ENCODE data around the gene SRSF11.

GRCh38 chr1:70224954-70225353 lies 3.8 kb downstream of the SRSF11 start:
- TF ChIP-seq, protein P1, sequence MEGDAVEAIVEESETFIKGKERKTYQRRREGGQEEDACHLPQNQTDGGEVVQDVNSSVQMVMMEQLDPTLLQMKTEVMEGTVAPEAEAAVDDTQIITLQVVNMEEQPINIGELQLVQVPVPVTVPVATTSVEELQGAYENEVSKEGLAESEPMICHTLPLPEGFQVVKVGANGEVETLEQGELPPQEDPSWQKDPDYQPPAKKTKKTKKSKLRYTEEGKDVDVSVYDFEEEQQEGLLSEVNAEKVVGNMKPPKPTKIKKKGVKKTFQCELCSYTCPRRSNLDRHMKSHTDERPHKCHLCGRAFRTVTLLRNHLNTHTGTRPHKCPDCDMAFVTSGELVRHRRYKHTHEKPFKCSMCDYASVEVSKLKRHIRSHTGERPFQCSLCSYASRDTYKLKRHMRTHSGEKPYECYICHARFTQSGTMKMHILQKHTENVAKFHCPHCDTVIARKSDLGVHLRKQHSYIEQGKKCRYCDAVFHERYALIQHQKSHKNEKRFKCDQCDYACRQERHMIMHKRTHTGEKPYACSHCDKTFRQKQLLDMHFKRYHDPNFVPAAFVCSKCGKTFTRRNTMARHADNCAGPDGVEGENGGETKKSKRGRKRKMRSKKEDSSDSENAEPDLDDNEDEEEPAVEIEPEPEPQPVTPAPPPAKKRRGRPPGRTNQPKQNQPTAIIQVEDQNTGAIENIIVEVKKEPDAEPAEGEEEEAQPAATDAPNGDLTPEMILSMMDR (conservative IDR thresholded peaks at IDR 0.05; ENCODE audit: low read depth, low read length): no peak
- no peak for TF ChIP-seq EZH2 (IDR thresholded peaks at IDR 0.05; ENCODE audit: low read length, unreplicated experiment)
- TF ChIP-seq EZH2phosphoT487 (IDR thresholded peaks at IDR 0.05; ENCODE audit: borderline replicate concordance, low read length): no peak

Data from PC-3 (cell line).